ENCODE results near the gene COMT. TPM values are rescaled to one million over a fixed set of nuclear protein-coding genes. Genes with fewer than 3 reads are reported as not detected.

The COMT gene
- total RNA-seq, 4 donors from 2014 or later = 58.5 to 103 (median 85.3) TPM

- peaks cover 0 to 45% (median 10%) of the 10 kb centered on the region in 4 donors for H3K36me3 ChIP-seq
- DNase-seq = no peak
- intact Hi-C loops (cut with DNase I; ENCODE audit: low total_unique reads) = no loop called here
- no peaks in the 10 kb centered on the region for H3K9me3 ChIP-seq
- H3K4me1 ChIP-seq = no peaks in the 10 kb centered on the region
- no peaks in the 10 kb centered on the region for H3K27me3 ChIP-seq
- 92 to 96% methylated on average over 5 to 9 of the region's 9 CpGs for WGBS, 2 donors (ENCODE audit: low coverage in 1 of 2)
- no peak overlapping the region for H3K27ac ChIP-seq
- no peak overlapping the region for H3K4me3 ChIP-seq
- in situ Hi-C loops (cut with MboI; ENCODE audit: low pct_ligation_motif_present in 1 of 4, low pct_unique_long_range_greater_than_20kb in 1 of 4, low sequenced_read_pairs in 3 of 4) = loop anchor here in 3 of 4 donors (5.0 kb wide), 1 partner anchor 182 kb away; no protein-coding TSS in a partner anchor
- no peak for TF ChIP-seq POLR2AphosphoS5 (IDR thresholded peaks at IDR 0.05)
- no peak for TF ChIP-seq CTCF (IDR thresholded peaks at IDR 0.05)
- TF ChIP-seq POLR2A (IDR thresholded peaks at IDR 0.05) = no peak
- TF ChIP-seq EP300 (IDR thresholded peaks at IDR 0.05; ENCODE audit: low read depth) = no peak
Measured at GRCh38 chr22:19914201-19914943, 27.2 kb upstream of the COMT start.

DNA sequence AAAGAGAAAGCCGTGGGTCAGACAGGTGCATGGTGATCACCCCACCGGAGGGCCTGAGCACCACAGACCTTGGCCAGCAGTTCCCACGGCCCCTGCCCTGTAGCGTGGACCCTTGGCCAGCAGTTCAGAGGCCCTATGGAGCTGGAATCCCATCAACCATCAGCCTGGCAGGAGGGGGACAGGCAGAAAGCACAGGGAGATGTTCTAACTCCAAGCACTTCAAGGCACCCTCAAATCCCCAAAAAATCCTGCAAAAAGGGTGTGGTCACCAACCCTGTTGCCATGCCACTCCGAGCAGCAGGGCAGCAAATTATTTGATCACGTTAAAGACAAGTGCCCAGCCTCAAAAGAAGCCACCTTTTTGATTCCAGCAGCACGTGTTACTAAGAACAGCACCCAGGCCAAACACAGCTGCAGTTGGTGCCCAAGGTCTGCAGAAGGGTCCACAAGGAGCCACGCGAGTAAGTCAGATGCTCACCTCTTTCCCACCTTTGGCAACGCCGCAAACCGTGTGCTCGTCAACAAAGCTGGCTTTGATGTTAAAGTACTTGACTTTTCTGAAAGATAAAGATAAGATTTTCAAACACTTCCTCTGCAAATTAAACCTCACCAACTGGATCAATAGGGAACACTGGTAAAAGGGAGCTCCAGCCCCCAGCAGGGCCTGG lies 26.2 kb upstream of the COMT start:
- intact Hi-C loops (cut with DNase I; ENCODE audit: low total_unique reads) = no loop called here
- Histone ChIP-seq H3K36me3 (peaks cover 0 to 45% (median 10%) of the 10 kb centered on the region in 4 donors), H3K27ac (no peak overlapping the region), H3K4me1 (no peaks in the 10 kb centered on the region), H3K27me3 (no peaks in the 10 kb centered on the region), H3K4me3 (no peak overlapping the region), H3K9me3 (no peaks in the 10 kb centered on the region)
- DNase-seq = no peak
- WGBS, 2 donors (ENCODE audit: low coverage in 1 of 2) = 88 to 91% methylated on average over 7 to 13 of the region's 13 CpGs
- in situ Hi-C loops (cut with MboI; ENCODE audit: low pct_ligation_motif_present in 1 of 4, low pct_unique_long_range_greater_than_20kb in 1 of 4, low sequenced_read_pairs in 3 of 4) = no loop called here
- TF ChIP-seq EP300 (IDR thresholded peaks at IDR 0.05; ENCODE audit: low read depth) (no peak), POLR2AphosphoS5 (IDR thresholded peaks at IDR 0.05) (no peak), POLR2A (IDR thresholded peaks at IDR 0.05) (no peak), CTCF (IDR thresholded peaks at IDR 0.05) (no peak)

GRCh38 chr22:19916006-19916405 lies 25.6 kb upstream of the COMT start:
- intact Hi-C loops (cut with DNase I; ENCODE audit: low total_unique reads) (no loop called here), in situ Hi-C loops (cut with MboI; ENCODE audit: low pct_ligation_motif_present in 1 of 4, low pct_unique_long_range_greater_than_20kb in 1 of 4, low sequenced_read_pairs in 3 of 4) (no loop called here)
- H3K9me3 ChIP-seq = no peaks in the 10 kb centered on the region
- no peak for TF ChIP-seq POLR2AphosphoS5 (IDR thresholded peaks at IDR 0.05)
- TF ChIP-seq POLR2A (IDR thresholded peaks at IDR 0.05) = no peak
- no peak for TF ChIP-seq EP300 (IDR thresholded peaks at IDR 0.05; ENCODE audit: low read depth)
- no peak for TF ChIP-seq CTCF (IDR thresholded peaks at IDR 0.05)
- no peaks in the 10 kb centered on the region for H3K27me3 ChIP-seq
- WGBS, 2 donors (ENCODE audit: low coverage in 1 of 2) = 92 to 93% methylated on average over 7 to 9 of the region's 9 CpGs
- no peak overlapping the region for H3K27ac ChIP-seq
- no peaks in the 10 kb centered on the region for H3K4me1 ChIP-seq
- DNase-seq = no peak
- H3K4me3 ChIP-seq = no peak overlapping the region
- peaks cover 0 to 45% (median 10%) of the 10 kb centered on the region in 4 donors for H3K36me3 ChIP-seq

DNA sequence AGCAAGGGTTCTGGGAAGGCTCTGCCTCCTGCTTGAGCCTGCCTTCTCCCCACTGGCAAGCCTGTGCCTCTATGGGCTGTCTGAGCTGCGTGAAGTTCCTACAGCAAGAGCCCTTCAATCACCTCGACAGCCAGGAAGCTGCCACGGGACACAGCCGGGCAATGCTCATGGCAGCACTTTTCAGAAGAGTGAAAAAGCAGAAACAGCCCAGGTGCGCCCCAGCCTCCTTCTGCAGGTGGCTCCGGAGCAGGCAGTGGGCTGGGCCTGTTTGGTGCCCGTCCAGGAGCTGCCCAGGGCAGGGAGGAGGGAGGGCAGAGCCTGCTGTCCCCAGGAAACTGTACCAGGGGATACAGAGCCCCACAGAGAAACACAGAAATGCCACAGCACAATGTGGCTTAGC lies 24.6 kb upstream of the COMT start:
- Histone ChIP-seq H3K27ac (no peak overlapping the region), H3K36me3 (peaks cover 0 to 45% (median 10%) of the 10 kb centered on the region in 4 donors), H3K27me3 (no peaks in the 10 kb centered on the region), H3K9me3 (no peaks in the 10 kb centered on the region), H3K4me1 (no peaks in the 10 kb centered on the region), H3K4me3 (no peak overlapping the region)
- in situ Hi-C loops (cut with MboI; ENCODE audit: low pct_ligation_motif_present in 1 of 4, low pct_unique_long_range_greater_than_20kb in 1 of 4, low sequenced_read_pairs in 3 of 4) (no loop called here), intact Hi-C loops (cut with DNase I; ENCODE audit: low total_unique reads) (no loop called here)
- DNase-seq = no peak
- 82% methylated on average over 7 of the region's 7 CpGs; no CpG with 5 or more reads in 1 of the 2 donors for WGBS, 2 donors (ENCODE audit: low coverage in 1 of 2)
- TF ChIP-seq POLR2AphosphoS5 (IDR thresholded peaks at IDR 0.05) (no peak), POLR2A (IDR thresholded peaks at IDR 0.05) (no peak), CTCF (IDR thresholded peaks at IDR 0.05) (no peak), EP300 (IDR thresholded peaks at IDR 0.05; ENCODE audit: low read depth) (no peak)

All from transverse colon (tissue), 4 donors.